ENCODE data around the gene HECW1. TPM values are rescaled to one million over a fixed set of nuclear protein-coding genes. Genes with fewer than 3 reads are reported as not detected.

The HECW1 gene
- total and polyA plus RNA-seq, 2 of the 8 experiments (the other 6 are each of a cell fraction or from before 2014, with no cell fraction given), result 2.9 to 12.7 TPM

DNA sequence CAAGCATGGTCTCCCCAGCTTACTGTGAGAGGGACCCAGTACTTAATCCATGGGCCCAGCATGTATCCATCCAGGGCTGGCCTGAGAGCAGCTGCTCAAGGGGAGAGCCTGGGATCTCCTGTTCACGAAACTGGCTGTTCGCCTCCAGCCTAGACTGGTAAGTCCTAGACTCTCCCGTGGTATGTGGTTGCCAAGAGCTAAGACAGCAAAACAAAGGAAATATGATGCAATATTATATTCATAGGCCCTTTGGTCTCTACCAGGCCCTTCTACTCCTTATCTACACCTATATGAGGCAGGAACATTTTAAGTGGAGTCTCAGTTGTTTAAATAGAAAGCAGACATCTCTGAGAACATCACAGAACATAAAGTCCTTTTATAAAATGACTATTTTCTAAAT is 441.6 kb downstream of the HECW1 start:
- Histone ChIP-seq H3K23me2 (ENCODE audit: low read depth, low read length) (no peaks in the 10 kb centered on the region), H3K27ac (ENCODE audit: low read depth, low read length) (no peak overlapping the region), H2BK12ac (ENCODE audit: low read depth, low read length) (no peak overlapping the region), H3K9ac (replicated peaks in 1 of 4; ENCODE audit: extremely low read depth in 1 of 4, low read depth in 3 of 4, low read length in 3 of 4) (no peak overlapping the region), H3K27me3 (replicated peaks in 1 of 4; ENCODE audit: control insufficient read depth in 3 of 4, extremely low read depth in 1 of 4, insufficient read depth in 3 of 4, low read length in 3 of 4) (no peaks in the 10 kb centered on the region), H4K91ac (replicated peaks; ENCODE audit: insufficient read length, low read length) (no peak overlapping the region), H4K20me1 (replicated peaks in 1 of 2; ENCODE audit: control insufficient read depth in 1 of 2, insufficient read depth in 2 of 2, low read length in 2 of 2) (no peaks in the 10 kb centered on the region), H3K14ac (ENCODE audit: insufficient read length) (no peak overlapping the region), H3K4ac (replicated peaks; ENCODE audit: insufficient read length, low read depth, low read length) (no peak overlapping the region), H3K4me1 (replicated peaks in 1 of 4; ENCODE audit: control insufficient read depth in 3 of 4, insufficient read depth in 4 of 4, low read length in 3 of 4) (peaks cover 0 to 2% (median under 1%) of the 10 kb centered on the region in 4 experiments; a peak in 2 of 7 replicates), H2AFZ (ENCODE audit: low read length) (no peak overlapping the region), H4K5ac (ENCODE audit: insufficient read length, low read depth, low read length) (no peak overlapping the region), H3K18ac (ENCODE audit: extremely low read depth, low read length) (no peak overlapping the region), H3K23ac (ENCODE audit: insufficient read length) (no peak overlapping the region), H4K8ac (ENCODE audit: extremely low read depth, insufficient read depth, low read length) (no peak overlapping the region), H3K56ac (replicated peaks; ENCODE audit: insufficient read length, low read depth, low read length) (no peak overlapping the region), H3K4me2 (ENCODE audit: insufficient read depth in 1 of 2, low read depth in 2 of 2, low read length in 2 of 2) (no peak overlapping the region), H2AK5ac (ENCODE audit: low read depth, low read length) (no peak overlapping the region), H2BK120ac (replicated peaks; ENCODE audit: low read depth, low read length) (no peak overlapping the region), H3K9me3 (ENCODE audit: insufficient read depth in 2 of 2, low read depth in 1 of 2, low read length in 1 of 2) (no peaks in the 10 kb centered on the region), H3K79me2 (ENCODE audit: control insufficient read depth in 1 of 2, insufficient read depth in 2 of 2, low read length in 2 of 2) (no peaks in the 10 kb centered on the region), H3K36me3 (ENCODE audit: control insufficient read depth in 2 of 4, insufficient read depth in 4 of 4, low read length in 3 of 4) (no peaks in the 10 kb centered on the region), H3K4me3 (ENCODE audit: extremely low read depth in 1 of 4, insufficient read depth in 2 of 4, low read depth in 3 of 4, low read length in 4 of 4) (no peak overlapping the region), H3K79me1 (ENCODE audit: low read depth, low read length) (no peaks in the 10 kb centered on the region), H2BK5ac (ENCODE audit: low read depth, low read length) (no peak overlapping the region), H2BK15ac (ENCODE audit: low read length) (no peak overlapping the region), H2BK20ac (ENCODE audit: low read length) (no peak overlapping the region)
- 94% methylated on average over 3 of the region's 3 CpGs; no CpG with 5 or more reads in 1 of the 2 experiments for WGBS, 2 experiments (ENCODE audit: extremely low coverage in 1 of 2, insufficient coverage in 1 of 2, insufficient read length in 1 of 2, insufficient replicate concordance in 2 of 2, low coverage in 1 of 2, low lambda C conversion rate in 2 of 2, missing lambda C conversion rate in 1 of 2)
- no peak for DNase-seq (ENCODE audit: low read depth in 1 of 2, low spot score in 2 of 2)
- POLR2A ChIA-PET (ENCODE audit: partially characterized antibody), result no interaction called here
- CTCF ChIA-PET (ENCODE audit: partially characterized antibody), result interaction anchor here (0.8 to 1.0 kb wide), 2 partner anchors 29 to 313 kb away, joined by 3 read pairs; partner anchors contain the start of gene STK17A
- no peak for TF ChIP-seq TCF12 (IDR thresholded peaks at IDR 0.05; ENCODE audit: low read depth, low read length)
- TF ChIP-seq, protein P1, sequence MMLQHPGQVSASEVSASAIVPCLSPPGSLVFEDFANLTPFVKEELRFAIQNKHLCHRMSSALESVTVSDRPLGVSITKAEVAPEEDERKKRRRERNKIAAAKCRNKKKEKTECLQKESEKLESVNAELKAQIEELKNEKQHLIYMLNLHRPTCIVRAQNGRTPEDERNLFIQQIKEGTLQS (IDR thresholded peaks at IDR 0.05; ENCODE audit: insufficient read depth, low read depth, low read length), result no peak
- no peak for TF ChIP-seq RFX5 (IDR thresholded peaks at IDR 0.05; ENCODE audit: borderline replicate concordance, low read depth, low read length)
- no peak for TF ChIP-seq SP2 (IDR thresholded peaks at IDR 0.05; ENCODE audit: low read length)
- no peak for TF ChIP-seq KDM5A (IDR thresholded peaks at IDR 0.05; ENCODE audit: low read length)
- no peak for TF ChIP-seq EP300 (IDR thresholded peaks at IDR 0.05; ENCODE audit: borderline replicate concordance in 1 of 2, low read depth in 2 of 2, low read length in 2 of 2)
- FAIRE-seq, result no peak

All from H1 (cell line).